Measurements from ENCODE around the gene PPARD.
"Not testable (repeated sequence)": the region's sequence is repeated elsewhere in the genome, so short reads cannot be mapped to it uniquely, and the experiment has no call there.

The PPARD gene

DNA sequence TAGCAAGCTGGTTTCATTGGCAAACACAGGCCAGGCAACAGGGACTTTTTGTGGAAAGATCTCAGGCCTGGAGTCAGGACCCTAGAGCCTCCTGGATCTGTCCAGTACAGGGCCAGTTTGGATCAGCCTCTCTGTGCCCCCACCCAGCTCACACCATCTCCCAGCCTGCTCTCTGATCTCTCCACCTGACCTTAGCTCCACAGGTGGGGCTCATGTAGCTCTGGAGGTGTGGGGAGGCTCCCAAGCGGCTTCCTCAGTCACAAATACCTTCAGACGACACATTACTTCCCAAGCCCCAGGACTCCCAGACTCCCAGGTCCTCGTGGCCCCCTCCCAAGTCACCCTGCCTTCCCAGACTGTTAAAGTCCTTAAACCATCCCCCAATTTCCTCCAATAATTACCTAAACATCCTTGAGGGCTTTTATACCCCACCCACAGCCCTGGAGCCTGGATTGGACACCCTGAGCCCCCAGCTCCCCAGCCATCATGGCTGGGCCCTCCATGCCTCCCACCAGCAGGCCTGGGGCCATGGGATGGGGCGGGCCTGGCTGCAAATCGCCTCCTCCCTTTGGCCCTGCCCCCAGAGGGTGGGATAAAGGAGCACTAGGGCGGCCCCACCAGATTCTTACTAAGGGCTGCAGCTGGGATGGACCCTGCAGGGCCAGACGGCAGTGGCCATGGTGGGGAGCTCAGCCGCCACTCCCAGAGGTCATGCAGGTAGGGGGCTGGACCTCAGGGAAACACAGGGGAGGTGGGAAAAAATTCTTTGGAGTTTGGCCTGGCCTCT lies 93.9 kb downstream of the PPARD start:
- H3K27me3 Mint-ChIP-seq: no peaks in the 10 kb centered on the region
- no peaks in the 10 kb centered on the region for H3K9me3 Mint-ChIP-seq
- H3K4me3 Mint-ChIP-seq: no peak overlapping the region
- DNase-seq: no peak
- no peak overlapping the region for H3K27ac Mint-ChIP-seq
- H3K4me1 Mint-ChIP-seq (ENCODE audit: low read depth): no peaks in the 10 kb centered on the region
- no peaks in the 10 kb centered on the region for H3K36me3 Mint-ChIP-seq (ENCODE audit: low read depth)

DNA sequence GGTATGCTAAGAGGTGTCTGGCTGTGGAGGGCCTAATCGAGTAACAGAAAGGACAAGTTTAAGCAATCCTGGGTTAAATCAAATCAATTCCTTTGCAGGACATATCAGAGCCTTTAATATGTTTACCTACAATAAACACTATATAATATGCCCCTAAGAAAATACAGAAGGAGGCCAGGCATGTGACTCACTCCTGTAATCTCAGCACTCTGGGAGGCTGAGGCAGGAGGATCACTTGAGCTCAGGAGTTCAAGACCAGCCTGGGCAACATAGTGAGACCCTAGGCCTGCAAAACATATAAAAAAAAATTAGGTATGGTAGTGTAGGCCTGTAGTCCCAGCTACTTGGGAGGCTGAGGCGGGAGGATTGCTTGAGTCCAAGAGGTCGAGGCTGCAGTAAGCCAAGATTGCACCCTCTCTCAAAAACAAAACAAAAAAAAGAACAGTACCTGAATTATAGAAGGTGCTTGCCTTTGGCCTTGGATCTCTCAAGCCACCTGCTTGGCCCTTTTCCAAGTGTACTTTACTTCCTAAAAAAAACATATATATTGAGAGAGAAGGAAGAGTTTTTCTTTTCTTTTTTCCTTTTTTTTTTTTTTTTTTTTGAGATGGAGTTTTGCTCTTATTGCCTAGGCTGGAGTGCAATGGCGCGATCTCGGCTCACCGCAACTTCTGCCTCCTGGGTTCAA lies 96.2 kb downstream of the PPARD start:
- H3K4me1 Mint-ChIP-seq (ENCODE audit: low read depth); DNase-seq; H3K4me3 Mint-ChIP-seq; H3K9me3 Mint-ChIP-seq; H3K27me3 Mint-ChIP-seq; H3K36me3 Mint-ChIP-seq (ENCODE audit: low read depth); H3K27ac Mint-ChIP-seq: not testable (repeated sequence)

DNA sequence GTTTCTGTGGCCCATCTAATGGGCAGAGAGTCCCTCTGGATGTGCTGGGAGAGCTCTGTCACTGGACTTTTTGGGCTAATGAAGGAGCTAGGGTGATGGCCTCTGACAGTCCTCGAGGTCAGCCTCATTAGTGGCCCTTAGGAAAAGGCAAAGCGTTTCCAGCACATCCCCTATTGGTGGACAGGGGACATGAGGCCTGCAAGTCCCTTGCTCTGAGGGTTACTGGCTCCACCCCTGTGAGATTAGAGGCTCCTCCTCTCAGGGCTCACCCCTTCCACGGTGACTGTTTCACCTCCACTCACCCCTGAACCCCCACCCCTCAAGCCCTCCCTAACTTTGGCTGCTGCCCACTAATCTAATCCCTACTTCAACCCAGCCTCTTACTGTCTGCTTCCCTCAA lies 97.0 kb downstream of the PPARD start:
- Mint-ChIP-seq H3K36me3 (ENCODE audit: low read depth) (no peaks in the 10 kb centered on the region), H3K4me3 (no peak overlapping the region), H3K9me3 (no peaks in the 10 kb centered on the region), H3K27me3 (no peaks in the 10 kb centered on the region), H3K4me1 (ENCODE audit: low read depth) (no peaks in the 10 kb centered on the region), H3K27ac (no peak overlapping the region)
- DNase-seq: no peak

DNA sequence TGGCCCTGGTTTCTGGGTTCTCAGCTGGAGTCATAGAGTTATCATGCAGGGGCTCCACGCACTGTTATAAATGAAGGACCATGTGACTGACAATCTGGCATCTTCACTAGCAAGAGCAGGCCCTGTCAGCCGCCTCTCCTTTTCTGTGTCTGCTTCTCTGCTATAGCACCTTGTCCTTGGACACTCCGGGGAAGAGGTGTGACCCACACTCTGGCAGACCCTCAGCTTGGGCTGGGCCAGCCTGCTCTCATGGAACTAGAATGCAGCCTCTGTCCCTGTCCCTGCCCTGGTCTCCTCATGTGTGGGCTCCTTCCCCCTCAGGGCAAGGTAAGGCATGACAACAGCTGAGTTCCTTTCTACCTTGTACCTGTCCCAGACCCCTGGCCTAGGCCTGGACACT lies 98.8 kb downstream of the PPARD start:
- no peaks in the 10 kb centered on the region for H3K36me3 Mint-ChIP-seq (ENCODE audit: low read depth)
- no peak overlapping the region for H3K4me3 Mint-ChIP-seq
- no peak overlapping the region for H3K27ac Mint-ChIP-seq

DNA sequence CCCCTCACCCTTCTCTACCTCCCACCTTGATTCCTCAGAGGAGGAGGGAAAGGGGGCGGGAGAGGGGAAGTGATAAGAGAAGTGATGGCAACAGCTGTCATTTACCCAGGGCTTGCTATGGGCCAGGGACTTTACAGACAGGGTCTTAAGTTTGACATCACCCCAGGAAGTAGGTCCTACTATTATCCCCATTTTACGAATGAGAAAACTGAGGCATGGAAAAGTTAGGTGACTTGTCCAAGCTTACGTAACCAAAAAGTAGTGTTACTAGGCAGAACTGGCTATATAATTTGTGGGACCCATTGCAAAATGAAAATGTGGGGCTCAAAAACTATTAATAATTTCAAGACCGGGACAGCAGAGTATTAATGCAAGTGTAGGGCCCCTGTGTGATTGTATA lies 99.3 kb downstream of the PPARD start:
- no peak for DNase-seq
- H3K27me3 Mint-ChIP-seq: no peaks in the 10 kb centered on the region
- no peak overlapping the region for H3K27ac Mint-ChIP-seq
- no peak overlapping the region for H3K4me3 Mint-ChIP-seq
- H3K4me1 Mint-ChIP-seq (ENCODE audit: low read depth): peaks cover 2% of the 10 kb centered on the region
- H3K9me3 Mint-ChIP-seq: no peaks in the 10 kb centered on the region
- H3K36me3 Mint-ChIP-seq (ENCODE audit: low read depth): no peaks in the 10 kb centered on the region

More for the DNA sequence above, 98.8 kb downstream of the PPARD start:
- Mint-ChIP-seq H3K9me3 (no peaks in the 10 kb centered on the region), H3K4me1 (ENCODE audit: low read depth) (peaks cover 2% of the 10 kb centered on the region), H3K27me3 (no peaks in the 10 kb centered on the region)
- no peak for DNase-seq

DNA sequence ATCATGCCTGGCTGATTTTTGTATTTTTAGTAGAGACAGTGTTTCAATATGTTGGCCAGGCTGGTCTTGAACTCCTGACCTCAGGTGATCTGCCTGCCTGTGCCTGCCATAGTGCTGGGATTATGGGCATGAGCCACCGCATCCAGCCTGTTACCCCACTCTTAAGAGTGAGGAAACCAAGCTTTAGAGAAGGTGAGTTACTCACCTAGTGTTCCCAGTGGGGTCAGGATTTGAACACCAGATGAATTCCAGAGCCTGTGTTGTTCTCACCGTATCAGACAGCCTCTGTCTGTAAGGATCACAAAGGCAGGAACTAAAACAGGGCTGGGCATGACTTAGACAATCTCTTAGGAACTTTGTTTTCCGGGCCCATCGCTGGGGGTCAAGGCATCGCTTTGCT lies 100.3 kb downstream of the PPARD start:
- Mint-ChIP-seq H3K9me3 (no peaks in the 10 kb centered on the region), H3K27ac (no peak overlapping the region), H3K36me3 (ENCODE audit: low read depth) (no peaks in the 10 kb centered on the region), H3K4me1 (ENCODE audit: low read depth) (peaks cover 2% of the 10 kb centered on the region), H3K27me3 (no peaks in the 10 kb centered on the region), H3K4me3 (no peak overlapping the region)
- DNase-seq: no peak

DNA sequence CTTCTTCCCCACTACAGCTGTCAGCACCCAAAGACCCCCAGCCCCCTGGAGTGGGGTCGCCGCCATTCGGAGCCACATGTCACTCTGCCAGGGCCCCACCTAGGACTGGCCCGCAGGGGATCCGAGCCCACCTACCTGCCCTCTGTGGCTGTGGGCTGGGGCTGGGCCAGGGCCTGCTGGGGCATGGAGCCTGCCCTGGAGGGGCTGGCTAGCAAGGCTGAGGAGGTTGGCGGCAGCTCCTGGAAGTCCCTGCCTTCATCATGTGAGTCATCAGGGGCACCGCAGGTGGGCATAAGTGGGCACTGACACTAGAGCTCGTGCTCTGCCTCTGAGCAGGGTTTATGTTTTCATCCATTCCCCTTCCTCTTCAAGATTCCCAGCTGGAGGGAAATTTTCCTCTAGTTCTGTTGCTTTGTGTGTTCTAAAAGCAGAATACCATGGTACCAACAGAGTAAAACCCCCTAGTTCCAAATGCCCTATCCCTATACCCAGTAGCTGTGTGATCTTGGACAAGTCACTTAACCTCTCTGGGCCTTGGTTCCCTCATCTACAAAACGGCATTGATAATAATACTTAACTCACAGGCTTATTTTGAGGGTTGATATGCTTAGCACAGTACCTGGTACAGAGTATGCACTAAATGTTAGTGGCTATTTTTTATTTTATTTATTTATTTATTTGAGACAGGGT lies 101.1 kb downstream of the PPARD start:
- Mint-ChIP-seq H3K9me3 (no peaks in the 10 kb centered on the region), H3K27me3 (no peaks in the 10 kb centered on the region), H3K4me3 (no peak overlapping the region), H3K27ac (no peak overlapping the region), H3K36me3 (ENCODE audit: low read depth) (no peaks in the 10 kb centered on the region), H3K4me1 (ENCODE audit: low read depth) (peaks cover 4% of the 10 kb centered on the region)
- DNase-seq: no peak

DNA sequence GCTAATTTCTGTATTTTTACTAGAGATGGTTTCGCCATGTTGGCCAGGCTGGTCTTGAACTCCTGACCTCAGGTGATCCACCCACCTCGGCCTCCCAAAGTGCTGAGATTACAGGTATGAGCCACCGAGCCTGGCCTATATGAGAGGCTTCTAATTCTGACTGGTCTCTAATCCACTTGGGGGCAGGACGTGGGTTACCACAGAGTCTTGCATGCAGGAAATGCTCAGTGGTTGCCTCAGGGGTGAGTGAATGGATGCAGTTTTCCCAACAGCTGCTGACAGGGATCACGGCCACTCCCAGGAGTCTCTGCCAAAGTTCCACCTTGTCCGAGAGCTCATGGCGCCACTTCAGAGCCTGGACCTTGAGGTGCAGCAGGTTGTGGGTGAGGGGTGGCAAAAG lies 103.3 kb downstream of the PPARD start:
- peaks cover 9% of the 10 kb centered on the region for H3K4me1 Mint-ChIP-seq (ENCODE audit: low read depth)
- no peaks in the 10 kb centered on the region for H3K36me3 Mint-ChIP-seq (ENCODE audit: low read depth)
- H3K27me3 Mint-ChIP-seq: no peaks in the 10 kb centered on the region
- H3K27ac Mint-ChIP-seq: no peak overlapping the region
- no peak for DNase-seq
- H3K4me3 Mint-ChIP-seq: no peak overlapping the region
- H3K9me3 Mint-ChIP-seq: no peaks in the 10 kb centered on the region

DNA sequence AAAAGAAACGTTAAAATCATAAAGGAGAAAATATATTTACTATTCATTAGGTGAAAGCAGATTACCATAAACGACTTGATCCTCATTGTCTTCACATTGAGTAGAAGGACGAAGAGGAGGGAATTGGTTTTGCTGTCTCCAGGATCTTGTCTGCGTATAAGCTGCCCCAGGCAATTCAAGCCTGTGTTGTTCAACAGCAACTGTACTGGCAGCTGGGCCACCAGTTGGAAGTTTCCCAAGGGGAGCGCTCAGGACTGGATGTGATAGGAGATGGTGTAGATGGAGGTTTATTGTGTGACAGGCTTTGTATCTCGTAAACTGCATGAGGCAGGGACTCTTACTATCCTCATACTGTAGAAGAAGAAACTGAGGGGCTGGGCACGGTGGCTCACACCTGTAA lies 105.8 kb downstream of the PPARD start:
- H3K4me3 Mint-ChIP-seq: no peak overlapping the region
- peaks cover 23% of the 10 kb centered on the region for H3K4me1 Mint-ChIP-seq (ENCODE audit: low read depth)
- no peaks in the 10 kb centered on the region for H3K27me3 Mint-ChIP-seq
- no peak overlapping the region for H3K27ac Mint-ChIP-seq
- DNase-seq: no peak
- no peaks in the 10 kb centered on the region for H3K9me3 Mint-ChIP-seq
- H3K36me3 Mint-ChIP-seq (ENCODE audit: low read depth): peaks cover 5% of the 10 kb centered on the region

DNA sequence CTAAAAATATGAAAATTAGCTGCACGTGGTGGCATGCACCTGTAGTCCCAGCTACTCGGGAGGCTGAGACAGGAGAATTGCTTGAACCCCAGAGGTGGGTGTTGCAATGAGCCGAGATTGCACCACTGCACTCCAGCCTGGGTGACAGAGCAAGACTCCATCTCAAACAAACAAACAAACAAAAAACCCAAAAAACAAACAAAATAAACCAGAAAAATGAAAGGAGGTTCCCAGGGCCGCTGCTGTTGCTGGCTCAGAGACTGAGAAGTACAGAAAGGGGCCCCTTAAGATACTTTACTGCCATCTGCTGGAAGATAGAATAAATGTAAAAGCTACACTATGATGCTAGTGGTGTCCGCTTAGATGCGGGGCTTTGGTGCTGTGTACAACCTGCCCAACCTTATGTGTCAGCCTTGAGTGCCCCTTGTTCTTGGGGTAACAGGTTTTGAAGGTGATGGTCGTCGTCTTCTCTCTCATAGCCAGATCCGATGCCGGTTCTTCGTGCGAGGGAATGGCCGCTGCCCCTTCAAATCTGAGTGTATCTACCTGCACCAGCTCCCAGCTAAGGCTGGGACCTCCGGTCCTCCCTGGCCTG lies 107.0 kb downstream of the PPARD start:
- H3K4me1 Mint-ChIP-seq (ENCODE audit: low read depth): peaks cover 34% of the 10 kb centered on the region
- H3K27me3 Mint-ChIP-seq: no peaks in the 10 kb centered on the region
- DNase-seq: peak; percentile 55
- no peaks in the 10 kb centered on the region for H3K9me3 Mint-ChIP-seq
- H3K4me3 Mint-ChIP-seq: no peak overlapping the region
- peaks cover 14% of the 10 kb centered on the region for H3K36me3 Mint-ChIP-seq (ENCODE audit: low read depth)
- H3K27ac Mint-ChIP-seq: no peak overlapping the region

DNA sequence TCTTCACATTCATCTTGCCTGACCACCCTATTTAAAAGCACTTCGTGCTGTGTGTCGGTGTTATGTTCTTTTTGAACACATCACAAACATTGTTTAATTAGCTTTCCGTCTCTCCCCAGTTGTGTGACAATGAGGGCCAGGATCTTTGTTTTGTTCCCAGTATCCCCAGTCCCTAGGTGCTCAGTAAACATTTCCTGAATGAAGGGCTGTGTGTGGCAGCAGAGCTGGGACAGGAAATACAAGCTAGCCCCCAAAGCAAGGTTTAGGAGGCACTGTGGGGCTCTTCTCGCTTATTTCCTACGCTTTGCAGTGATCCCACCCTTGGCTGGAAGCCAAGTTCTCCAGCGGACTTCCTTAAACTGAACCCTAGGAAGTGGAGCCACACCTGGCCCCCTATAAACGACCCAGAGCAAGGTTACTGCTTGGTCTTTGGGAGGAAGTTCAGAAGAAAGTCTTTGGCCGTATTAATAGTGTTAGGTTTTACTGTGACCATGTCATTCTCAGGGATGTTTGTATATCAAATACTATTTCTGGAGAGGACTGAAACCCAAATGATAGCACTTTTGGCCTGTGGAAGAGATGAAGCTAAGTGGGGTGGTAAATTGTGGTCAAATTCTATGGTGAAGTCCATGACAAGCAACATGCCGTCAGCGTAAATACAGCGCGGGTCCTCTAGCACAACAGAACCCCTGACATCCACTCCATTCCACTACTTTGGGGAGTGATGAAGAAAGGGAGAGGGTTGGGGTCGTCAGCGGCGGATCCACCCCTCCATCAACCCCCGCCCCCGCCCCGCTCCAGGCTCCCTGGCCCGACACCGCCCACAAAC lies 109.2 kb downstream of the PPARD start:
- Mint-ChIP-seq H3K9me3 (no peaks in the 10 kb centered on the region), H3K4me1 (ENCODE audit: low read depth) (peaks cover 43% of the 10 kb centered on the region), H3K36me3 (ENCODE audit: low read depth) (peaks cover 36% of the 10 kb centered on the region), H3K27ac (peak overlapping the region; percentile 73), H3K27me3 (no peaks in the 10 kb centered on the region), H3K4me3 (peak overlapping the region; percentile 83)
- DNase-seq: no peak

DNA sequence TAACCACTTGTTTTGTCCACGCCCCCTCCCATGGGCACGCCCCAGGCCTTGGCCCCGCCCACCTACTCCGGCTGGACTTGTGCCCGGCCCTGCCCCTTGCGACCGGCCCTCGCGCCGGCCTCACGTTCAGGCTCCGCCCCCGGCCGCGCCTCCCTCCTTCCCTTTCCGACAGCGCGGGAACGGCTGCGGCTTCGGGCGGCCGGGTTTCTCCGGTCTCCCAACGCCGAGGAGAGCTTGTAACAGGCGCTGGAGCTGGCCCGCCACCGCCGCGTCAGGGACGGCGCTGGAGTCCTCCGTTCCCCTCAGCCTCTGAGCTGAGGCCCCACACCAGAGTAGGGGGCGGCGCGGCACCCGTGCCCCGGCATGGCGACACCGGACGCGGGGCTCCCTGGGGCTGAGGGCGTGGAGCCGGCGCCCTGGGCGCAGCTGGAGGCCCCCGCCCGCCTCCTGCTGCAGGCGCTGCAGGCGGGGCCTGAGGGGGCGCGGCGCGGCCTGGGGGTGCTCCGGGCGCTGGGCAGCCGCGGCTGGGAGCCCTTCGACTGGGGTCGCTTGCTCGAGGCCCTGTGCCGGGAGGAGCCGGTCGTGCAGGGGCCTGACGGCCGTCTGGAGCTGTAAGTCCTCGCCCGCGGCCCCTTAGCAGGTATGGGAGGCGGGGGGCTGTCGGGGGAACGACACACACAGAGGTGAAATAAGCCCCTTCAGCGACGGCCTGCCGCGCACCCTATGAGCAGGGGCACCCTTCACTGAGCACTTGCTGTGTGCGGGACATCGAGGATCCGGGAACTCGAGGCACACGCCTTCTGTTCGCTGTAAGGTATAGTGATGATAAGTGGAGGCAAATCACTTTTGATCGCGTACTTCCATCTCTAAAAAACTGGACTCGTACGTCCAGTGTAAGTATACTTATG lies 110.1 kb downstream of the PPARD start, which contains the start of gene FANCE:
Gene FANCE, plus strand, starts transcription at position 156 of the 908 bp plus-strand sequence. Its CDS starts 208 bp downstream, at position 364.
- peak within 1 kb of the TSS; percentile 84 for H3K4me3 Mint-ChIP-seq
- H3K27me3 Mint-ChIP-seq: no peaks in the 10 kb centered on the region
- H3K9me3 Mint-ChIP-seq: no peaks in the 10 kb centered on the region

DNA sequence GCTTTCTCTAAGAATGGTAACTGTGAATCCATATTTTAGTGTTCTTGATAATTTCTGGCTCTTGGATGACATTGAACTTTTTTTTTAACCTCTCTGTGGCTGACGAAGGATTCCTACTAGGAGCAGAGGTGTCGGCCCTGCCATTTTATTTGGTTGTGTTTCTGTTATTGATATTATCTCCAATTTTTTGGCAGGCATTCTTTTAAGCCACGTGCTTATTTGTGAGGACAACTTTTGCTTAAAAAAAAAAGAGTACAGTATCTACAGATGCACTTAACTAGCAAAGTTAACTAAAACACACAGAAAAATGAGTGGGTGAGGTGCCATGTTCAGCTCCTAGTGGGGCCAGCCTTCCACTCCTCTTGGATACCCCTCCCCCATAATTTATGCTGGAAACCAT lies 110.9 kb downstream of the PPARD start:
- Mint-ChIP-seq H3K9me3 (no peaks in the 10 kb centered on the region), H3K4me3 (peak overlapping the region; percentile 84), H3K36me3 (ENCODE audit: low read depth) (peaks cover 53% of the 10 kb centered on the region), H3K27me3 (no peaks in the 10 kb centered on the region), H3K27ac (peak overlapping the region; percentile 39), H3K4me1 (ENCODE audit: low read depth) (peaks cover 42% of the 10 kb centered on the region)
- DNase-seq: no peak

More for the DNA sequence above, 110.1 kb downstream of the PPARD start, which contains the start of gene FANCE:
- Mint-ChIP-seq H3K4me1 (ENCODE audit: low read depth) (peaks cover 43% of the 10 kb centered on the region), H3K27ac (peak within 1 kb of the TSS; percentile 84), H3K36me3 (ENCODE audit: low read depth) (peaks cover 45% of the 10 kb centered on the region)
- DNase-seq: peak; percentile 98

Data from activated T-cell treated with anti-CD3 and anti-CD28 coated beads, Interleukin-2, amount 50 U/mL, for 24 hours (primary cell).